ENCODE data around the gene CELA2B. TPM values are rescaled to one million over a fixed set of nuclear protein-coding genes. Genes with fewer than 3 reads are reported as not detected.
A peak's percentile ranks its signal among the peaks of the same experiment; 100 is the strongest.

The CELA2B gene
- polyA plus RNA-seq, 2 of the 4 experiments (the other 2 are of a cell fraction) = not detected

DNA sequence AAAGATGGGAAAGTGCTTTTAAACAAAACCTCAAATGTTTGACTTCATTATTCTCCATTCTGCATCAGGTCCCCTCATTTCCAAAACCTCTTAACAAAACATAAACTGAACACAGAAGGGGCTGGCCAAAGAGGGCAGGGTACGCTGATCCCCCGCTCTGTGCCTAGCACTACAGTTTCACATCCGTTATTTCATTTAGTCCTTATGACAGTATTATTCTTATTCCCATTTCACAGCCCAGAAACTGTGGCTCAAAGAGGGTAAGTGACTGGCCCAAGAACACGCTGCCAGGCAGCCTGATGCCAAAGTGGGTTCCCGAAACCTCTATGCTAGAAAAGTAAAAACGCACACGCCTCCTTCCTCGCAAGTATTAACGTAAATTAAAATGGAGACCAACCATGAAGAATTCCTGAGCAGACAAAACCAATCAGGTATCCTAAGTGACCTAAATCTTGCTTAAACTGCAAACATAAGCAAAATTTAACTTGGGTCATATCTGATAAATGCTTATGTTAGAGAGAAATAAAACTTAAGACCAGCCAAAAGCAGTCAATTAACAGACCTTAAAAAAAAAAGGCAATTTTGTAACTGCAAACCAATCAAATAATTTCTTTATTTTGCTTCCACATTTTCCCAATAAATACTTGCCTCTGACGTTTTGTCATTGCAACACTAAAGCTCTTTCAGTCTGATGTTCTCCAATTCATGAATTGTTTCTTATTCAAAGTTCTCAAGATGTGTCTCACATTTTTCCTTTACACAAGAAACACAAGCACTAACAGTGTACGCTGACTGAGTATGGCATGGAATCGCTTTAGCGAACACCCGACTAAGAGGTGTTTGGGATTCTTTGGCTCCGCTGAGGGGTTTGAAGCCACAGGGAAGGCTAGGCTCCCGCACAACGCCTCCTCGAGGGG lies 47.5 kb downstream of the CELA2B start:
- FAIRE-seq (no peak), ATAC-seq (no peak), DNase-seq (ENCODE audit: low read depth in 1 of 2, low spot score in 1 of 2) (peak in 1 of 2 experiments; percentile 6)
- Histone ChIP-seq H3K9me3 (no peaks in the 10 kb centered on the region), H3K4me3 (peak overlapping the region; percentile 76), H3K4me1 (peaks cover 14% of the 10 kb centered on the region; the same call in 2 of the 3 replicates), H3K27ac (peak overlapping the region; percentile 84 to 88), H3K4me2 (peak overlapping the region; percentile 70)
- ChIA-PET POLR2A (interaction anchor here (0.6 kb wide), 1 partner anchor 323 kb away, joined by 5 read pairs; no protein-coding TSS in a partner anchor), CTCF (interaction anchor here (0.6 to 1.2 kb wide), 2 partner anchors 9 to 238 kb away, joined by 3 read pairs; no protein-coding TSS in a partner anchor)
- TF ChIP-seq HOXB13 (CRISPR knock-in tag; IDR thresholded peaks at IDR 0.05; ENCODE audit: low read depth) = no peak
- peak; percentile 84 for TF ChIP-seq MAFK (IDR thresholded peaks at IDR 0.05; ENCODE audit: partially characterized antibody)
- TF ChIP-seq, protein P1, sequence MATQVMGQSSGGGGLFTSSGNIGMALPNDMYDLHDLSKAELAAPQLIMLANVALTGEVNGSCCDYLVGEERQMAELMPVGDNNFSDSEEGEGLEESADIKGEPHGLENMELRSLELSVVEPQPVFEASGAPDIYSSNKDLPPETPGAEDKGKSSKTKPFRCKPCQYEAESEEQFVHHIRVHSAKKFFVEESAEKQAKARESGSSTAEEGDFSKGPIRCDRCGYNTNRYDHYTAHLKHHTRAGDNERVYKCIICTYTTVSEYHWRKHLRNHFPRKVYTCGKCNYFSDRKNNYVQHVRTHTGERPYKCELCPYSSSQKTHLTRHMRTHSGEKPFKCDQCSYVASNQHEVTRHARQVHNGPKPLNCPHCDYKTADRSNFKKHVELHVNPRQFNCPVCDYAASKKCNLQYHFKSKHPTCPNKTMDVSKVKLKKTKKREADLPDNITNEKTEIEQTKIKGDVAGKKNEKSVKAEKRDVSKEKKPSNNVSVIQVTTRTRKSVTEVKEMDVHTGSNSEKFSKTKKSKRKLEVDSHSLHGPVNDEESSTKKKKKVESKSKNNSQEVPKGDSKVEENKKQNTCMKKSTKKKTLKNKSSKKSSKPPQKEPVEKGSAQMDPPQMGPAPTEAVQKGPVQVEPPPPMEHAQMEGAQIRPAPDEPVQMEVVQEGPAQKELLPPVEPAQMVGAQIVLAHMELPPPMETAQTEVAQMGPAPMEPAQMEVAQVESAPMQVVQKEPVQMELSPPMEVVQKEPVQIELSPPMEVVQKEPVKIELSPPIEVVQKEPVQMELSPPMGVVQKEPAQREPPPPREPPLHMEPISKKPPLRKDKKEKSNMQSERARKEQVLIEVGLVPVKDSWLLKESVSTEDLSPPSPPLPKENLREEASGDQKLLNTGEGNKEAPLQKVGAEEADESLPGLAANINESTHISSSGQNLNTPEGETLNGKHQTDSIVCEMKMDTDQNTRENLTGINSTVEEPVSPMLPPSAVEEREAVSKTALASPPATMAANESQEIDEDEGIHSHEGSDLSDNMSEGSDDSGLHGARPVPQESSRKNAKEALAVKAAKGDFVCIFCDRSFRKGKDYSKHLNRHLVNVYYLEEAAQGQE (IDR thresholded peaks at IDR 0.05) = peak; percentile 38; the same call in 1 of the 2 replicates
- 59% methylated on average over 13 of the region's 18 CpGs for WGBS (ENCODE audit: missing lambda C conversion rate)

DNA sequence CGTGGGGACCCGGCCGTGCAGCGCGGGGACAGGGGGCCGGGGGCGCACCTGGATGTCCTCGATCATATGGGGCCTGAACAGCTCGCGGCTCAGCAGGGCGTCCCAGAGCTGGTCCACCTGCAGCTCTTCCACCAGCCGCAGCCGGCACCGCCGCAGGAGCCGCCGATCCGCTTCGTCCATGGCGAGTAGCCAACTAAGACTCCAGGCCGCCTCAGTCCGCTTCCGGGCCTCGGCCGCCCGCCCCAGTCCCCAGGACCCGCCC lies 48.0 kb downstream of the CELA2B start, which contains the start of gene CASP9:
TSS of gene CASP9 (minus strand) at position 195 of the 262 bp plus-strand sequence. CDS start at position 180, 15 bp downstream.
- TF ChIP-seq POLR2A (IDR thresholded peaks at IDR 0.05; ENCODE audit: low read length) (peak; percentile 46), SREBF2 (IDR thresholded peaks at IDR 0.05) (no peak)
- Histone ChIP-seq H3K27ac (peak within 1 kb of the TSS; percentile 89 to 98), H3K4me2 (peak within 1 kb of the TSS; percentile 94), H3K4me1 (peaks cover 14% of the 10 kb centered on the region; the same call in 2 of the 3 replicates), H3K4me3 (peak within 1 kb of the TSS; percentile 76), H3K9me3 (no peaks in the 10 kb centered on the region)
- peak in 1 of 2 experiments; percentile 71 for DNase-seq (ENCODE audit: low read depth in 1 of 2, low spot score in 1 of 2)
- FAIRE-seq = no peak
- CTCF ChIA-PET = interaction anchor here (0.6 to 1.2 kb wide), 2 partner anchors 9 to 238 kb away, joined by 3 read pairs; no protein-coding TSS in a partner anchor
- POLR2A ChIA-PET = interaction anchor here (0.6 kb wide), 1 partner anchor 324 kb away, joined by 5 read pairs; no protein-coding TSS in a partner anchor
- no peak; a peak in 2 of 6 replicates for ATAC-seq
- no CpG with 5 or more reads among the region's 27 CpGs for WGBS (ENCODE audit: missing lambda C conversion rate)

DNA sequence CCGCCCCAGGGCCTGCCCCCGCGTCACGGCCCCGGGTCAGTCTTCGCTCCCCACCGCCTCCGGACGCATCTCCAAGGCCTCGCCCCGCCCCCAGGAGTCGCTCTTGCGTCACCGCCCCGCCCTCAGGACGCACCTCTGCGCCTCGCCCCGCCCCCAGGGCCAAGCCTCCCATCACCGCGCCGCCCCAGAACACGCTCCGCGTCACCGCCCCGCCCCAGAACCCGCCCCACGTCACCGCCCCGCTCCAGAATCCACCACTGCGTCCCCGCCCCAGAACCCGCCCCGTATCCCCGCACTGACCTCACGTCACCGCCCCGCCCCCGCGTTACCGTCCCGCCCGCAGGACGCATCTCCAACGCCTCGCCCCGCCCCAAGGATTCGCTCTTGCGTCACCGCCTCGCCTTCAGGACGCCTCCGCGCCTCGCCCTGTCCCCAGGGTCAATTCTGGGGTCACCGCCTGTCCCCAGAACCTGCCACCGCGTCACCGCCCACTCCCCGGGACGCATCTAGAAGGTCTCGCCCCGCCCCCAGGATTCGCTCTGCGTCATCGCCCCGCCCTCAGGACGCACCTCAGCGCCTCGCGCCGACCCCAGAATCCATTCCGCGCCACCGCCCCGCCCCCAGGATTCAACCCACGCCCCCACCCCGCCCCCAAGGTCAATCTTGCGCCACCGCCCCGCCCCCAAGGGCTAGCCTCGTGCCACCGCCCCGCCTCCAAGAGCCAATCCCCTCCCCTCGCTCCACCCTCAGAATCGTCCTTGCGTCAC lies 48.6 kb downstream of the CELA2B start:
- ATAC-seq (peak; percentile 56 to 68), DNase-seq (ENCODE audit: low read depth in 1 of 2, low spot score in 1 of 2) (peak; percentile 43 to 98), FAIRE-seq (no peak)
- Histone ChIP-seq H3K27ac (peak overlapping the region; percentile 89 to 98), H3K4me3 (peak overlapping the region; percentile 76), H3K4me1 (peaks cover 14% of the 10 kb centered on the region; the same call in 2 of the 3 replicates), H3K9me3 (no peaks in the 10 kb centered on the region), H3K4me2 (peak overlapping the region; percentile 70; the same call in 1 of the 3 replicates)
- ChIA-PET CTCF (interaction anchor here (0.6 to 1.2 kb wide), 2 partner anchors 10 to 239 kb away, joined by 3 read pairs; no protein-coding TSS in a partner anchor), POLR2A (no interaction called here)
- TF ChIP-seq PHF8 (IDR thresholded peaks at IDR 0.05; ENCODE audit: borderline replicate concordance, low read depth) (no peak), ZC3H11A (IDR thresholded peaks at IDR 0.05) (no peak), NPAS2 (CRISPR knock-in tag; IDR thresholded peaks at IDR 0.05; ENCODE audit: borderline replicate concordance) (no peak), FOSL2 (IDR thresholded peaks at IDR 0.05) (no peak), FOSL2 (CRISPR knock-in tag; IDR thresholded peaks at IDR 0.05) (0 out of 2 replicates have a peak, but pooled peaks have one; percentile 18)
- WGBS (ENCODE audit: missing lambda C conversion rate) = no CpG with 5 or more reads among the region's 88 CpGs

Data from A549 (cell line).